GM12891 (cell line): ENCODE data around the gene ZDHHC14.

Source experiments
- POLR2A ChIP-seq: IDR thresholded peaks from 2 replicates; pipeline ENCODE4 v1.6.1; 2011; ENCODE audit warnings: low read depth, low read length, control low read depth
- POU2F2 ChIP-seq: IDR thresholded peaks from 2 replicates; pipeline ENCODE4 v1.6.1; 2011; ENCODE audit warnings: low read depth, mild to moderate bottlenecking, control low read depth, low read length, moderate library complexity
- SPI1 ChIP-seq: IDR thresholded peaks from 2 replicates; pipeline ENCODE4 v1.6.1; 2011; ENCODE audit warnings: low read depth, low read length, control low read depth

- TF ChIP-seq SPI1 (no peak), POLR2A (no peak), POU2F2 (no peak; the same call in 1 of the 2 replicates)
These were observed 80.3 kb downstream of the ZDHHC14 start for GRCh38 chr6:157461000-157461915.
